Measurements from ENCODE around the gene MAD2L2.

Gene MAD2L2

DNA sequence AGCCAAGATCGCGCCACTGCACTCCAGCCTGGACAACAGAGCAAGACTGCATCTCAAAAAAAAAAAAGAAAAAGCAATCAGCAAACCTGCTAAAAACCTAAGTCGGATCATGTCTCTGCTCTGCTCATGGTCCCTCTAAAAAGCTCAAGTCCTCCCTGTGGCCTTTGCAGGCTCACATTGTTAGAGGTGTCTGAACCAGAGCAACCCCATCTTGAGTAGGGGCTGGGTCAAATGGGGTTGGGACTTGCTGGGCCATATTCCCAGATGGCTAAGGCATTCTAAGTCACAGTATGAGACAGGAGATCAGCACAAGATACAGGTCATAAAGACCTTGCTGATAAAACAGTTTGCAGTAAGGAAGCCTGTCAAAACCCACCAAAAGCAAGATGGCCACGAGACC lies 7.6 kb upstream of the MAD2L2 start:
- no peaks in the 10 kb centered on the region for H3K36me3 ChIP-seq (ENCODE audit: control insufficient read depth, low read length)
- H3K9me2 ChIP-seq (replicated peaks; ENCODE audit: control insufficient read depth, low read length): no peaks in the 10 kb centered on the region
- no peaks in the 10 kb centered on the region for H4K20me1 ChIP-seq (ENCODE audit: control insufficient read depth, insufficient read depth, low read depth, low read length)
- peaks cover 15% of the 10 kb centered on the region for H3K4me1 ChIP-seq (ENCODE audit: control insufficient read depth, low read length)
- no peaks in the 10 kb centered on the region for H3K9me3 ChIP-seq (ENCODE audit: control insufficient read depth, insufficient read depth, low read length)
- no peak overlapping the region for H3K4me3 ChIP-seq (ENCODE audit: low read length)
- H3K4me2 ChIP-seq (ENCODE audit: low read length): no peak overlapping the region
- H3K27ac ChIP-seq (ENCODE audit: low read depth, low read length): no peak overlapping the region
- no peak for TF ChIP-seq EZH2phosphoT487 (IDR thresholded peaks at IDR 0.05; ENCODE audit: borderline replicate concordance, low read length)
- TF ChIP-seq, protein P1, sequence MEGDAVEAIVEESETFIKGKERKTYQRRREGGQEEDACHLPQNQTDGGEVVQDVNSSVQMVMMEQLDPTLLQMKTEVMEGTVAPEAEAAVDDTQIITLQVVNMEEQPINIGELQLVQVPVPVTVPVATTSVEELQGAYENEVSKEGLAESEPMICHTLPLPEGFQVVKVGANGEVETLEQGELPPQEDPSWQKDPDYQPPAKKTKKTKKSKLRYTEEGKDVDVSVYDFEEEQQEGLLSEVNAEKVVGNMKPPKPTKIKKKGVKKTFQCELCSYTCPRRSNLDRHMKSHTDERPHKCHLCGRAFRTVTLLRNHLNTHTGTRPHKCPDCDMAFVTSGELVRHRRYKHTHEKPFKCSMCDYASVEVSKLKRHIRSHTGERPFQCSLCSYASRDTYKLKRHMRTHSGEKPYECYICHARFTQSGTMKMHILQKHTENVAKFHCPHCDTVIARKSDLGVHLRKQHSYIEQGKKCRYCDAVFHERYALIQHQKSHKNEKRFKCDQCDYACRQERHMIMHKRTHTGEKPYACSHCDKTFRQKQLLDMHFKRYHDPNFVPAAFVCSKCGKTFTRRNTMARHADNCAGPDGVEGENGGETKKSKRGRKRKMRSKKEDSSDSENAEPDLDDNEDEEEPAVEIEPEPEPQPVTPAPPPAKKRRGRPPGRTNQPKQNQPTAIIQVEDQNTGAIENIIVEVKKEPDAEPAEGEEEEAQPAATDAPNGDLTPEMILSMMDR (IDR thresholded peaks at IDR 0.05; ENCODE audit: low read depth, low read length, poor library complexity, severe bottlenecking): no peak
- H3K79me2 ChIP-seq (ENCODE audit: control insufficient read depth, low read length): no peaks in the 10 kb centered on the region
- H3F3A ChIP-seq (ENCODE audit: control insufficient read depth, insufficient read depth): 0 out of 2 replicates have a peak, but pooled peaks cover 2% of the 10 kb centered on the region
- peaks cover 40% of the 10 kb centered on the region for H3K27me3 ChIP-seq (ENCODE audit: control insufficient read depth, low read length)

DNA sequence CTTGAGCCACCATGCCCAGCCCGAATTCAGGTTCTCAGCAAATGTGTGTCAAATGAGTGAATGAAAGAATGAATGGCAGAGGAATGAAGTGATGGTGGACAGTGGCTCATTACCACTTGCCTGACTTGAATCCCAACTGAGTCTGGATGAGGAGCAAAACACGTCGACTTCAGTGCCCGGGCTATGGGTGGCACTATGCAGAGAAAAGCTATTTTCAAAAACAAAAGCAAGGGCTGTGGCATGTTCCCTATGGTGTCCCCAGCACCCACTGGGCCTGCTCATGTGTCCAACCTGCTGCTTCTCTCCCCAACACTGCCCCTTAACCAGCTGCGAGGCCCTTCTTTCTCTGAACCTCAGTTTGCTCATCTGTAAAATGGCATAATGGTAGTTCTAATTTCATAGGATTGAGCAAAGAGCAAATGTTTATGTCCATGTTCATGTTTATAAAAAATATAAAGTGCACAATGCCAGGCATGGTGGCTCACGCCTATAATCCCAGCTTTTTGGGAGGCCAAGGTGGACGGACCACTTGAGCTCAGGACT lies 4.3 kb upstream of the MAD2L2 start:
- Histone ChIP-seq H4K20me1 (ENCODE audit: control insufficient read depth, insufficient read depth, low read depth, low read length) (no peaks in the 10 kb centered on the region), H3K27ac (ENCODE audit: low read depth, low read length) (no peak overlapping the region), H3F3A (ENCODE audit: control insufficient read depth, insufficient read depth) (peaks cover 7% of the 10 kb centered on the region), H3K4me2 (ENCODE audit: low read length) (no peak overlapping the region), H3K9me3 (ENCODE audit: control insufficient read depth, insufficient read depth, low read length) (no peaks in the 10 kb centered on the region), H3K79me2 (ENCODE audit: control insufficient read depth, low read length) (peaks cover 4% of the 10 kb centered on the region), H3K36me3 (ENCODE audit: control insufficient read depth, low read length) (no peaks in the 10 kb centered on the region), H3K27me3 (ENCODE audit: control insufficient read depth, low read length) (peaks cover 12% of the 10 kb centered on the region), H3K9me2 (replicated peaks; ENCODE audit: control insufficient read depth, low read length) (no peaks in the 10 kb centered on the region), H3K4me3 (ENCODE audit: low read length) (no peak overlapping the region), H3K4me1 (ENCODE audit: control insufficient read depth, low read length) (peaks cover 33% of the 10 kb centered on the region)
- TF ChIP-seq, protein P1 (IDR thresholded peaks at IDR 0.05; ENCODE audit: low read depth, low read length, poor library complexity, severe bottlenecking): peak; percentile 43
- no peak for TF ChIP-seq EZH2phosphoT487 (IDR thresholded peaks at IDR 0.05; ENCODE audit: borderline replicate concordance, low read length)

GRCh38 chr1:11684070-11684469 lies 3.1 kb upstream of the MAD2L2 start:
- H3K4me3 ChIP-seq (ENCODE audit: low read length): peak overlapping the region; percentile 13
- no peaks in the 10 kb centered on the region for H3K36me3 ChIP-seq (ENCODE audit: control insufficient read depth, low read length)
- peaks cover 7% of the 10 kb centered on the region for H3K79me2 ChIP-seq (ENCODE audit: control insufficient read depth, low read length)
- peak overlapping the region; percentile 43 for H3K4me2 ChIP-seq (ENCODE audit: low read length)
- TF ChIP-seq EZH2phosphoT487 (IDR thresholded peaks at IDR 0.05; ENCODE audit: borderline replicate concordance, low read length): no peak
- TF ChIP-seq, protein P1 (IDR thresholded peaks at IDR 0.05; ENCODE audit: low read depth, low read length, poor library complexity, severe bottlenecking): no peak
- H3K27me3 ChIP-seq (ENCODE audit: control insufficient read depth, low read length): peaks cover 5% of the 10 kb centered on the region; the same call in 1 of the 2 replicates
- H4K20me1 ChIP-seq (ENCODE audit: control insufficient read depth, insufficient read depth, low read depth, low read length): no peaks in the 10 kb centered on the region
- H3F3A ChIP-seq (ENCODE audit: control insufficient read depth, insufficient read depth): peaks cover 5% of the 10 kb centered on the region
- H3K4me1 ChIP-seq (ENCODE audit: control insufficient read depth, low read length): peaks cover 35% of the 10 kb centered on the region
- H3K9me2 ChIP-seq (replicated peaks; ENCODE audit: control insufficient read depth, low read length): no peaks in the 10 kb centered on the region
- H3K9me3 ChIP-seq (ENCODE audit: control insufficient read depth, insufficient read depth, low read length): no peaks in the 10 kb centered on the region
- no peak overlapping the region for H3K27ac ChIP-seq (ENCODE audit: low read depth, low read length)

Data from DOHH2 (cell line).